RPMI7951 (cell line): Measurements from ENCODE around the gene ZNF554. TPM values are rescaled to one million over a fixed set of nuclear protein-coding genes. Genes with fewer than 3 reads are reported as not detected.

Source experiments
- DNase-seq: peaks from one replicate; pipeline ENCODE4 v3.0.0-alpha.2; 2012; ENCODE audit warnings: low read depth
- total RNA-seq: library from RNA; depleted of rRNA; stranded (reverse); fragments of >200 nt; shearing (Covaris generic); gene quantifications from 2 replicates; pipeline ENCODE4 v1.2.3, GENCODE V29; 2014

The ZNF554 gene
- total RNA-seq, 1 experiment from 2014 or later = 1.1 TPM

- DNase-seq = no peak
Measured at GRCh38 chr19:2827840-2828489, 8.3 kb downstream of the ZNF554 start.

DNA sequence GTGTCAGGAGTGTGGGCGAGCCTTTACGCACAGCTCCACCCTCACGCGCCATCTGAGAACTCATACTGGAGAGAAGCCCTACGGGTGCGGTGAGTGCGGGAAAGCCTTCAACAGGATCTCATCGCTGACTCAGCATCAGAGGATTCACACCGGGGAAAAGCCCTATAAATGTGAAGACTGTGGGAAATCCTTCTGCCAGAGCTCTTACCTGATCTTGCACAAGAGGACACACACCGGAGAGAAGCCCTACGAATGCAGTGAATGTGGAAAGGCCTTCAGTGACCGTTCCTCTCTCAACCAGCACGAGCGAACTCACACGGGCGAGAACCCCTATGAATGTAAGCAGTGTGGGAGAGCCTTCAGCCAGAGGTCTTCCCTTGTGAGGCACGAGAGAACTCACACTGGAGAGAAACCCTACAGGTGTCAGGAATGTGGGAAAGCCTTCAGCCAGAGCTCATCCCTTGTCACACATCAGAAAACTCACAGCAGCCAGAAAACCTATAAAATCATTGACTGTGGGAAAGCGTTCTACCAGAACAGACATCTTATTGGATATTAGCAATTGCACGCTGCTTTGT, 14.7 kb downstream of the ZNF554 start:
- no peak for DNase-seq

- DNase-seq = no peak
Measured at GRCh38 chr19:2837430-2837829, 17.8 kb downstream of the ZNF554 start.

DNA sequence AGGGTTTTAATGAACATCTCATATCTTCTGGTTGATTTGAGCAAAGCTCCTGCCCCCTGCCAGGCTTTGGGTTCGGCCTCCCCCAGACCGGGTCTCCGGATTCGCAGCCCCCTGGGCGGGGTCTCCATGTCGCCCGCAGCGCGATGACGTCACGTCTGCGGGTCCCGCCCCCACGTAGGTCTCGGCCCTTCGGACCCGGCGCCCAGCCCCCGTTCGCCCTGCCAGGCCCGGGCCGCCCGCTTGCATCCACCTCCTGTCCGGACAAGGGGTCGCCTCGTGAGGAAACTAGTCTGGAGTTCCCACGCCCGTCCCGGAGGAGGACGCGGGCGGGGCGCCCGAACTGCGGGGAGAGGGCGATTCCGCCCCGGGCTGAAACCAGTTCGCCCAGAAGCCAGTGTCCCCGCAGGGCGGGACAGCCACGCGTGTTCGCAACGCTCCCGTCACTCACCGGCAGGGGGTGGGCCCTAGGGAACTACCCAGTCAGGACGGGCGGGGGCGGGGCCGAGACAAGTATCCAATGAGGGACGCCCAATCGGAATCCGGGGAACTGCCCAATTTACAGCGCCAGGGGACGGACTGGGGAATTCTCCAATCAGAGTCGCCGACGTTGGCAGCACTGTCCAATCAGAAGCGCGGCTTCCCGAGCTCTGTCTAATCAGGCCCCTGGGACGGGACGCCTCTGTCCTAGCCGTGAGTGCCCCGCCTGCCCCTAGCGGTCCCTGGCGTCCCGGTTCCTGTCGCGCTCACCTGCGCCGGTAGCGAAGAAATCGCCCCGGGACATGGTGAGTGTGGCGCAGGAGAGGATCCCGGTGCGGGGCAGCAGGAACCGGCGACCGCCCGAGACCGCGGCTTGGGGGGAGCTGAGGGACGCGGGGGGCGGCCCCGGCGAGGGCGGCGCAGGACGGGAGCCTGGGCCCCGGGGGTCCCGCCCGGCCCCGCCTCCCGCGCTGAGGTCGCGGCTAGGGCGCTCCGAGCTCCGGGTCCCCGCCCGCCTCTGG, 21.4 kb downstream of the ZNF554 start, which contains the start of gene ZNF555:
Gene ZNF555, plus strand, starts transcription at position 682 of the 998 bp plus-strand sequence. Its CDS starts 98 bp downstream, at position 780.
- peak; percentile 99 for DNase-seq

DNA sequence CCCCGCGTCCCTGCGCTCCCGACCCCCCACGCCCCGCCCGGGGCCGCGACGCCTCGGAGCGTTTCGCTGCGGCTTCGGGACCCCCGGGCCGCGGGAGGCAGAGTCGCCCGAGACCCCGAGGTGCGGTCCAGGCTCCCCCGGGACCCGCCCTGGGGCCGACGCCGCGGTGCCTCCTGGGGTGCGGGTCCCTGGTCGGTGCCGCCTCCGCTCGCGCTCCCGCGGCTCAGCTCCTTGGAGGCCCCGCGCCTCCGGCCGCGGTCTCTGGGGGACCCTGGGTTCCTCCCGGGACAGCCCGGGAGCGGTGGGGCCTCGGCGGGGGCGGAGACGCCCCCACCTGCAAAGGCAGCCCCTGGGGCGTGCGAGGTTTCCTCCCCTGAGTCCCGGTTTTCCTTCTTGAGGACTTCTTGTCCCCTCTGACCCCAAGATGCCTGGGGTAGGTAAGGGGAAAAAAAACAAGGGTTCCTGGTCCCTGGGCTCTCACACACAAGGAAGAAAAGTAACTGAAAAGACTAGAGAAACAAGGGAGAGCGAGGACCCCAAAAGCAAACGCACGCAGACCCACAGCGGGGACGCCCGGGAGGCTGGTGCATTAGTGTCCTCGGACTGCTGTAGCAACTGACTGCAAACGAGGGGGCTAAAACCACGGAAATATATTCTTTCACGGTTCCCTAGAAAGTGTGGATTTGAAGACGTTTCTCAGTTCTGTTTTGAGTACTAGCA, 22.3 kb downstream of the ZNF554 start:
- no peak for DNase-seq

DNA sequence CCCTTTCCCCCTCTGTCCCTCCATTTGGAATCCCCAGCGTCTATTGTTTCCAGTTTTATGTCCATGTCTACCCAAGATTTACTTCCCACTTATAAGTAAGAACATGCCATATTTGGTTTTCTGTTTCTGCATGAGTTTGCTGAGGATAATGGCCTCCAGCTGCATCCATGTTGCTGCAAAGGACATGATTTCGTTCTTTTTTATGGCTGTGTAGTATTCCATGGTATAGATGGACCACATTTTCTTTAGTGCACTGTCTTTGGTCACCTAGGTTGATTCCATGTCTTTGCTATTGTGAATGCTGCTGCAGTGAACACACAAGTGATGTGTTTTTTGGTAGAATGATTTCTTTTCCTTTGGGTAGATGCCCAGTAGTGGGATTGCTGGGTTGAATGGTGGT, 25.4 kb downstream of the ZNF554 start:
- DNase-seq = no peak

DNA sequence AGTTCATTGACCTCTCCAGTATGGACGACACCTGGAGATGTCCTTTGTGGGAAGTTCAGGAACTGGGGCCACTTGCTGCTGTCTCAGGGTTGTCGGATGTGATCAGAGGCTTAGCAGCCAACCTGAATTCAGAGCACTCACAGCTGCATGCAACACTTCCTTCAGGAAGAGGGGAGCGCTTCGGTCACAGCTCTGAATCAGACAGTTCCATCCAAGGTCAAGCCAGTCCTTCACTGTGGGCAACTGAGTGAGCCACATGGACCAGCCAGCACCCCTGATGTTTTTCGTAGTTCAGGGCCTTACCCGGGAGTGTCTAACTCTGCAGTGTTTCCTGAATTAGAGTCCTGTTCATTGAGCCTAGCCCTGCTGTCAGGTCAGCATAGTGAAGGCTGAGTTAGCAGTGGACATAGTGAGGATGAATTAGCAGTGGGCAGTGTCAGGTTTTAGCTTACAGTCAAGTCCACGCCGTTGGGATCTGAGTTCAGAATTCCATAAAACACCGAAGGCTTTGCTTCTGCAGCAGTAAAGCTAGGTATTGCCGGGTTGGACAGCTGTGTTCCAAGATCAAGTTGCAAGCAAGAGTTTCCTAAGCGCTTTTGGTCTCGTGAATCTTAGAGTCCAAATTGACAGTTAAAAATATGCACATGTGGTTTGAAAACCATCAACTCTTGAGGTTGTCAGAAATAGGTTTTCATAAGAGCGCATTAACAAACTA, 26.7 kb downstream of the ZNF554 start:
- no peak for DNase-seq

- no peak for DNase-seq
Measured at GRCh38 chr19:2847507-2847906, 27.8 kb downstream of the ZNF554 start.

GRCh38 chr19:2848616-2849015, 28.9 kb downstream of the ZNF554 start:
- no peak for DNase-seq

GRCh38 chr19:2850256-2850925, 30.7 kb downstream of the ZNF554 start:
- no peak for DNase-seq

- DNase-seq = no peak
Measured at GRCh38 chr19:2852598-2852997, 32.9 kb downstream of the ZNF554 start.

DNA sequence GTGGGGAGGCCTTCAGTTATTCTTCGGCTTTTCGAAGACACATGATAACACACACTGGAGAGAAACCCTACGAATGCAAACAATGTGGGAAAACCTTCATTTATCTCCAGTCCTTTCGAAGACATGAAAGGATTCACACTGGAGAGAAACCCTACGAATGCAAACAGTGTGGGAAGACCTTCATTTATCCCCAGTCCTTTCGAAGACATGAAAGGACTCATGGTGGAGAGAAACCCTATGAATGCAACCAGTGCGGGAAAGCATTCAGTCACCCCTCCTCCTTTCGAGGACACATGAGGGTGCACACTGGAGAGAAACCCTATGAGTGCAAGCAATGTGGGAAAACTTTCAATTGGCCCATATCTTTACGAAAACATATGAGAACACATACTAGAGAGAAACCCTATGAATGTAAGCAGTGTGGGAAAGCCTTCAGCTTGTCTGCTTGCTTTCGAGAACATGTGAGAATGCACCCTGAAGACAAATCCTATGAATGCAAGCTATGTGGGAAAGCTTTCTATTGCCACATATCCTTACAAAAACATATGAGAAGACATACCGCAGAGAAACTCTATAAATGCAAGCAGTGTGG, 33.4 kb downstream of the ZNF554 start:
- DNase-seq = no peak

DNA sequence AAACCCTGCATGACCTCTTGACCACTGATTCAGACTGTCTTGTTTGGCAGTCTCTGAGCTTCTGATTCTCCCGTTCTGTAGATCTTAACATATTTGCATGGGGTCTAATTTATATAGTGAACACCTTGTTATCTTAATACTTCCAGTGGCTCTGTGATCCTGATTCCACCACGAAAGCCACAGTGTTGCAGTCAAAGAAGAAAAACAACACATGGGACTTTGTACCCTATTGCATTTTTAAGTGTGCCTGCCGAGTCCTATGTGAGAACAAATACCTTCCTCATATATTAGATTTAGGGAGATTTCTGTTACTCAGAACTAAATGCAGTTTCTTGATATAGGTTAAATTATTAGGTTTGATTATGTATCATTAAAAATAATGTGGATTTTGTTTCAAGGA, 35.2 kb downstream of the ZNF554 start:
- DNase-seq = no peak

DNA sequence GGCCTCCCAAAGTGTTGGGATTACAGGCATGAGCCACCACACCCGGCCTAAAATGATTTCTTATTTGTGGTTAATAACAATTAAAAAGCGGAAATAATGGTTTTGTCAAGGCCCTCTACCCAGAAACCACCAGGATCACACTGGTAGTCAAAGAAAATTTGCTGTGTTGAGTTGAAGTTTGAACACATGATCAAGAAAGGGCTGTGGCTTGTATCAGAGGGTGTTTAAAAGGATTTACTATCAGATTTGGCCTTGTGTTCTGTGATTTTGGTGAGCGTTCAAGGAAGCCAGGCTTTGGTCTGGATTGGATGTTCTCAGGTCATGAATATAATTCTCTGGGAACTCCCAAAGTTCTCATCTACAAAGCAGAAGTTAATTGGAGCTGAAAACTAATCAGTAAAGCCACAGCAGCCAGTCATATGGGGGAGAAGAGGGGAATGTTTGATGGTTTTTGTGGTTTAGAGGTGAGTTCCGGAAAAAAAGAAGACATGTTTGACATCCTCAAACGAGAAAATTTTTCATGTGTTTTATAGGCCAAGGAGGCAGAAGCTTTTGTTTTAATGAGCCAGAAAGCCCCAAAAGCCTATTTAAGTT, 36.9 kb downstream of the ZNF554 start:
- no peak for DNase-seq

- no peak for DNase-seq
Measured at GRCh38 chr19:2858864-2859263, 39.2 kb downstream of the ZNF554 start.

- peak; percentile 62 for DNase-seq
Measured at GRCh38 chr19:2863816-2864215, 44.1 kb downstream of the ZNF554 start.

DNA sequence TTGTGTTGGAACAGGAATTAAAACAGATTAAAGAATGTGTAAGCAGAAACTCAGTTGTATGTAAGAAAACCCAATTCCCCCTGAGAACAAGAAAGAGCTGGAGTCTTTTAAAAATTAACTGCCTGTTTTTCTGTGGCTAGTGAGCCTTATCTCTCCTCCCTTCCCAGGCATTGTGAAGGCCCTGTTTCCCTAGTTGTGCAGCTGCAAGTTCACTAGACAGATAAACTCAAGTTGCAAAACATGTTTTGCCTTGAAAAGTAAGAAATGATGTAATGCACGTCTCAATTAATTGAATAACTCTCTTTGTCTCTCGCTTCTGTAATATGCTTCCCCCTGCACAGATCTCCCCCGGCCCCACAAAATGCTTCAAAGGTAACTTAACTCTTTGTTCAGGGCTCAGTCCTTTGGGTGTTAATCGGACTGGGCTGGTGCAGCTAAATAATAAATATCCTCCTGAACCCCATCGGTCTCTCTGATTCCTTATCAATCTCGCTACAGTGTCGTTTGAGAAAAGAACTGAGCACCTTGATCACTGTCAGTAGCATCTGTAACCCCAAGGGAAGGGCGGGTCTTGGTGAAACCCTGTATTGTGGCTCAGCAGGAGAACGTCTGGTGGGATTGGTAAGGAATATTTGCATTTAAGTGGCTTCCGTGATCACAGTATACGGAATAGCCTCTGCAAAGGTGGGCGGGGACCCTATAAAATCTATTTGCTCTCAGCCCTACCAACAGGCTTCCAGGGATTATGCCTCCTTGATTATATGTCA, 45.8 kb downstream of the ZNF554 start:
- DNase-seq = no peak

DNA sequence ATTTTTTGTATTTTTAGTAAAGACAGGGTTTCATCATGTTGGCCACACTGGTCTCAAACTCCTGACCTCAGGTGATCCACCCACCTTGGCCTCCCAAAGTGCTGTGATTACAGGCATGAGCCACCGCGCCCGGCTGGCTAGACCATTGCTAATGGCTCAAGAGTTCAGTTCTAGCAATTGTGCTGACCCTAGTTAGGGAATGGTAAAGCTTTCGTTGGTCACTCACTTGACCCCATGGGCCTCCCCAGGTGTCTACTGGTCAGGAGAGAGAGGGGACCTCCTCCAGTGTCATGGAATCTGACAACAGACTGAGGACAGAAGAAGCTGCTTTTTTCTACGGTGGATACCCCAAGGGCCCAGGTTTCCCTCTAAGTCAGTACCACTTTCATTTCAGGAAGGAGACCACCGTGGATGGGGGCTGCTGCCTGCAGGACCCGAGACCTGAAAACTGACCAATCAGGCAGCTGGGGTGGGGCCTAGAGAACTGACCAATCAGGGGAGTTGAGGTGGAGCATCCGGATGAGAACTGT, 46.9 kb downstream of the ZNF554 start:
- DNase-seq = no peak
